C4-2B (cell line): ENCODE data around the gene PDGFRA.

Experiments used
- ZFX ChIP-seq: fragments of 450-650 bp; IDR thresholded peaks from 2 replicates; pipeline ENCODE4 v1.6.1; 2017
- TF ChIP-seq, protein P1 (sequence below): fragments of 450-650 bp; conservative IDR thresholded peaks from 2 replicates; pipeline ENCODE4 v1.5.1; 2017; ENCODE audit warnings: mild to moderate bottlenecking

DNA sequence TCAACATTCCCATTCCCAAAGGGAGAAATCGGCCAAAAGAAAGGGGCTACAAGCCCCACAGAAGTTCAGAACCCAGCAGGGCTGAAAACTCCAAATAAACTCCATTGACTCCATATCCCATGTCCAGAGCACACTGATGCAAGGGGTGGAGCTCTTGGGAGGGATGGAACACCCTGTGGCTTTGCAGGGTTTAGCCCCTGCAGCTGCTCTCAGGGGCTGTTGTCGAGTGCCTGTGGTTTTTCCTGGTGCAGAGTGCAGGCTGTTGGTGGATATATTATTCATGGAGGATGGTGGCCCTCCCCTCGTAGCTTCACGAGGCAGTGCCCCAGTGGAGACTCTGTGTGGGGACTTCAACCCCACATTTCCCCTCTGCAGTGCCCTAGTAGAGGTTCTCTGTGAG, 53.7 kb downstream of the PDGFRA start:
- TF ChIP-seq, protein P1, sequence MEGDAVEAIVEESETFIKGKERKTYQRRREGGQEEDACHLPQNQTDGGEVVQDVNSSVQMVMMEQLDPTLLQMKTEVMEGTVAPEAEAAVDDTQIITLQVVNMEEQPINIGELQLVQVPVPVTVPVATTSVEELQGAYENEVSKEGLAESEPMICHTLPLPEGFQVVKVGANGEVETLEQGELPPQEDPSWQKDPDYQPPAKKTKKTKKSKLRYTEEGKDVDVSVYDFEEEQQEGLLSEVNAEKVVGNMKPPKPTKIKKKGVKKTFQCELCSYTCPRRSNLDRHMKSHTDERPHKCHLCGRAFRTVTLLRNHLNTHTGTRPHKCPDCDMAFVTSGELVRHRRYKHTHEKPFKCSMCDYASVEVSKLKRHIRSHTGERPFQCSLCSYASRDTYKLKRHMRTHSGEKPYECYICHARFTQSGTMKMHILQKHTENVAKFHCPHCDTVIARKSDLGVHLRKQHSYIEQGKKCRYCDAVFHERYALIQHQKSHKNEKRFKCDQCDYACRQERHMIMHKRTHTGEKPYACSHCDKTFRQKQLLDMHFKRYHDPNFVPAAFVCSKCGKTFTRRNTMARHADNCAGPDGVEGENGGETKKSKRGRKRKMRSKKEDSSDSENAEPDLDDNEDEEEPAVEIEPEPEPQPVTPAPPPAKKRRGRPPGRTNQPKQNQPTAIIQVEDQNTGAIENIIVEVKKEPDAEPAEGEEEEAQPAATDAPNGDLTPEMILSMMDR, result no peak
- TF ChIP-seq ZFX, result no peak
